Left ventricle myocardium inferior (tissue), 1 donor: ENCODE measurements around the gene MT1HL1. TPM values are rescaled to one million over a fixed set of nuclear protein-coding genes. Genes with fewer than 3 reads are reported as not detected.
A peak's percentile ranks its signal among the peaks of the same experiment; 100 is the strongest.

ENCODE experiments used
- DNase-seq: peaks from one replicate; pipeline ENCODE4 v3.0.0-alpha.2; 2020
- H3K27ac ChIP-seq: fragments of 200-600 bp; replicated peaks from 2 replicates; pipeline ENCODE4 v1.8.0; 2021
- H3K27me3 ChIP-seq: fragments of 200-600 bp; 2 replicates; pipeline ENCODE4 v1.8.0; 2021; ENCODE audit warnings: low read depth
- H3K36me3 ChIP-seq: fragments of 200-600 bp; 2 replicates; pipeline ENCODE4 v1.8.0; 2021
- H3K4me1 ChIP-seq: fragments of 200-600 bp; 2 replicates; pipeline ENCODE4 v1.8.0; 2021
- H3K4me3 ChIP-seq: fragments of 200-600 bp; 2 replicates; pipeline ENCODE4 v1.8.0; 2021; ENCODE audit warnings: mild to moderate bottlenecking, moderate library complexity
- H3K9me3 ChIP-seq: fragments of 200-600 bp; replicated peaks from 2 replicates; pipeline ENCODE4 v1.8.0; 2021
- CTCF ChIP-seq: fragments of 200-600 bp; IDR thresholded peaks from 2 replicates; pipeline ENCODE4 v1.8.0; 2021; ENCODE audit warnings: antibody characterized with exemption, mild to moderate bottlenecking, borderline replicate concordance
- intact Hi-C: fragments of 100-400 bp; cut with micrococcal nuclease; formaldehyde crosslinking; loops from one replicate; pipeline ENCODE4 v1.11.0; 2022
- total RNA-seq: library from RNA; stranded (reverse); fragmentation: NEBNext Ultra II Directional; extraction: Animal tissue kit (Norgen Biotek cat#: 25700); gene quantifications from one replicate; pipeline ENCODE4 v1.2.1, GENCODE V29; 2021
- donor health status: DM: no; HTN: yes; CAD: no; lungs with severe emphysema.

Gene MT1HL1
- total RNA-seq, 1 donor from 2014 or later, result not detected

GRCh38 chr1:237040823-237041222, 36.6 kb upstream of the MT1HL1 start:
- H3K9me3 ChIP-seq, result no peaks in the 10 kb centered on the region
- peaks cover 43% of the 10 kb centered on the region for H3K27me3 ChIP-seq
- no peaks in the 10 kb centered on the region for H3K36me3 ChIP-seq
- intact Hi-C loops, result no loop called here
- peaks cover 37% of the 10 kb centered on the region for H3K4me1 ChIP-seq
- DNase-seq, result no peak
- peak overlapping the region; percentile 99 for H3K27ac ChIP-seq
- peak overlapping the region; percentile 77 for H3K4me3 ChIP-seq
- no peak for TF ChIP-seq CTCF

GRCh38 chr1:237038211-237038610, 34.0 kb upstream of the MT1HL1 start:
- H3K27ac ChIP-seq, result peak overlapping the region; percentile 61
- no peak overlapping the region for H3K4me3 ChIP-seq
- H3K36me3 ChIP-seq, result no peaks in the 10 kb centered on the region
- H3K4me1 ChIP-seq, result peaks cover 50% of the 10 kb centered on the region
- DNase-seq, result no peak
- intact Hi-C loops, result no loop called here
- H3K27me3 ChIP-seq, result peaks cover 23% of the 10 kb centered on the region
- H3K9me3 ChIP-seq, result no peaks in the 10 kb centered on the region
- no peak for TF ChIP-seq CTCF

DNA sequence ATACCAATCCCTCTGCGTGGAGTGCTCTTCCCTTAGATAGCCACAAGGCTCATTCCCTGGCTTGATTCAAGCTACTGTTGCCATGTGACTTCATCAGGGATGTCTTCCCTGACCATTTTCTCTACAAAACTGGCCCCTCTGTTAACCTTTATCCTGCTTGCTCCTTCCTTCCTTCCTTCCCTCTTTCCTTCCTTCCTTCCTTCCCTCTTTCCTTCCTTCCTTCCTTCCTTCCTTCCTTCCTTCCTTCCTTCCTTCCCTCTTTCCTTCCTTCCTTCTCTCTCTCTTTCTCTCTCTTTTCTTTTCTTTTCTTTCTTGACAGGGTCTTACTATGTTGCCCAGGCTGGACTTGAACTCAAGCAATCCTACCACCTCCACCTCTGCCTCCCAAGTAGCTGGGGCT, 31.5 kb upstream of the MT1HL1 start:
- Histone ChIP-seq H3K9me3 (no peaks in the 10 kb centered on the region), H3K27me3 (no peaks in the 10 kb centered on the region), H3K27ac (peak overlapping the region; percentile 40), H3K4me1 (peaks cover 58% of the 10 kb centered on the region), H3K36me3 (no peaks in the 10 kb centered on the region), H3K4me3 (no peak overlapping the region)
- DNase-seq, result no peak
- intact Hi-C loops, result no loop called here
- TF ChIP-seq CTCF, result no peak

GRCh38 chr1:237033804-237034203, 29.6 kb upstream of the MT1HL1 start:
- Histone ChIP-seq H3K27ac (peak overlapping the region; percentile 90), H3K4me1 (peaks cover 57% of the 10 kb centered on the region), H3K27me3 (no peaks in the 10 kb centered on the region), H3K4me3 (no peak overlapping the region), H3K36me3 (no peaks in the 10 kb centered on the region), H3K9me3 (no peaks in the 10 kb centered on the region)
- no peak for DNase-seq
- intact Hi-C loops, result no loop called here
- no peak for TF ChIP-seq CTCF

- Histone ChIP-seq H3K36me3 (no peaks in the 10 kb centered on the region), H3K4me3 (no peak overlapping the region), H3K27me3 (no peaks in the 10 kb centered on the region), H3K4me1 (peaks cover 57% of the 10 kb centered on the region), H3K27ac (peak overlapping the region; percentile 90), H3K9me3 (no peaks in the 10 kb centered on the region)
- intact Hi-C loops, result no loop called here
- no peak for TF ChIP-seq CTCF
- no peak for DNase-seq
These were observed 28.8 kb upstream of the MT1HL1 start for GRCh38 chr1:237033061-237033460.

- TF ChIP-seq CTCF, result no peak
- H3K4me1 ChIP-seq, result peaks cover 62% of the 10 kb centered on the region
- H3K36me3 ChIP-seq, result no peaks in the 10 kb centered on the region
- no peaks in the 10 kb centered on the region for H3K9me3 ChIP-seq
- H3K4me3 ChIP-seq, result peak overlapping the region; percentile 55
- no peaks in the 10 kb centered on the region for H3K27me3 ChIP-seq
- DNase-seq, result no peak
- H3K27ac ChIP-seq, result peak overlapping the region; percentile 90
- intact Hi-C loops, result no loop called here
These were observed 27.8 kb upstream of the MT1HL1 start for GRCh38 chr1:237032029-237032428.
